Measurements from ENCODE around the gene CHST8. TPM values are rescaled to one million over a fixed set of nuclear protein-coding genes. Genes with fewer than 3 reads are reported as not detected.

CHST8 gene
- total and polyA plus RNA-seq, 2 experiments from 2014 or later, result 9.3 to 38.2 TPM

GRCh38 chr19:33673258-33673875, 51.6 kb downstream of the CHST8 start:
- no peaks in the 10 kb centered on the region for H3K36me3 Mint-ChIP-seq (ENCODE audit: low read depth)
- H3K27ac Mint-ChIP-seq, result peak overlapping the region; percentile 60; the same call in 1 of the 2 replicates
- no peak overlapping the region for H3K4me2 ChIP-seq
- no peaks in the 10 kb centered on the region; the same call in 2 of the 3 replicates for H3K9me3 Mint-ChIP-seq
- peaks cover 7% of the 10 kb centered on the region; the same call in 2 of the 3 replicates for H3K4me1 Mint-ChIP-seq
- H3K4me1 ChIP-seq (ENCODE audit: insufficient read depth), result no peaks in the 10 kb centered on the region
- H3K36me3 ChIP-seq (ENCODE audit: insufficient read depth), result no peaks in the 10 kb centered on the region
- ATAC-seq (no peak), DNase-seq (ENCODE audit: low spot score) (no peak)
- H3K27me3 Mint-ChIP-seq (ENCODE audit: insufficient read depth, low read depth, poor library complexity), result peaks cover 3% of the 10 kb centered on the region
- H3F3A ChIP-seq (replicated peaks; ENCODE audit: low read depth), result no peaks in the 10 kb centered on the region
- H3K79me2 ChIP-seq (replicated peaks; ENCODE audit: insufficient read depth), result no peaks in the 10 kb centered on the region
- H3K4me3 ChIP-seq, result no peak overlapping the region
- H3K9me2 ChIP-seq (ENCODE audit: insufficient read depth), result no peaks in the 10 kb centered on the region
- no peak overlapping the region for H3K27ac ChIP-seq (ENCODE audit: low read depth)
- TF ChIP-seq POLR2AphosphoS5 (IDR thresholded peaks at IDR 0.05; ENCODE audit: low read depth) (no peak), EZH2phosphoT487 (IDR thresholded peaks at IDR 0.05; ENCODE audit: unreplicated experiment) (no peak), EZH2 (IDR thresholded peaks at IDR 0.05; ENCODE audit: low read depth, unreplicated experiment) (no peak), JUNB (IDR thresholded peaks at IDR 0.05; ENCODE audit: unreplicated experiment) (no peak), CREB1 (CRISPR knock-in tag; IDR thresholded peaks at IDR 0.05; ENCODE audit: low read depth) (no peak), STAT1 (IDR thresholded peaks at IDR 0.05; ENCODE audit: unreplicated experiment) (no peak)
- no peak overlapping the region for H2AFZ ChIP-seq
- no peak overlapping the region for H3K4me3 Mint-ChIP-seq
- peaks cover 4% of the 10 kb centered on the region for H4K20me1 ChIP-seq (replicated peaks; ENCODE audit: insufficient read depth)
- H3K27me3 ChIP-seq (ENCODE audit: insufficient read depth), result no peaks in the 10 kb centered on the region

- Mint-ChIP-seq H3K4me1 (peaks cover 7% of the 10 kb centered on the region; the same call in 2 of the 3 replicates), H3K27ac (no peak overlapping the region), H3K9me3 (no peaks in the 10 kb centered on the region; the same call in 2 of the 3 replicates), H3K4me3 (no peak overlapping the region), H3K27me3 (ENCODE audit: insufficient read depth, low read depth, poor library complexity) (peaks cover 3% of the 10 kb centered on the region), H3K36me3 (ENCODE audit: low read depth) (no peaks in the 10 kb centered on the region)
- H3K79me2 ChIP-seq (replicated peaks; ENCODE audit: insufficient read depth), result no peaks in the 10 kb centered on the region
- ATAC-seq (no peak), DNase-seq (ENCODE audit: low spot score) (no peak)
- no peak overlapping the region for H3K27ac ChIP-seq (ENCODE audit: low read depth)
- no peaks in the 10 kb centered on the region for H3K36me3 ChIP-seq (ENCODE audit: insufficient read depth)
- H3K27me3 ChIP-seq (ENCODE audit: insufficient read depth), result no peaks in the 10 kb centered on the region
- no peaks in the 10 kb centered on the region for H3K4me1 ChIP-seq (ENCODE audit: insufficient read depth)
- TF ChIP-seq ZNF114 (CRISPR knock-in tag; IDR thresholded peaks at IDR 0.05) (no peak), REST (IDR thresholded peaks at IDR 0.05; ENCODE audit: unreplicated experiment) (no peak), EZH2 (IDR thresholded peaks at IDR 0.05; ENCODE audit: low read depth, unreplicated experiment) (no peak), ZNF331 (CRISPR knock-in tag; IDR thresholded peaks at IDR 0.05; ENCODE audit: low read depth) (no peak), EZH2phosphoT487 (IDR thresholded peaks at IDR 0.05; ENCODE audit: unreplicated experiment) (no peak)
- H3K9me2 ChIP-seq (ENCODE audit: insufficient read depth), result no peaks in the 10 kb centered on the region
- no peak overlapping the region for H3K4me3 ChIP-seq
- H3K4me2 ChIP-seq, result no peak overlapping the region
- peaks cover 5% of the 10 kb centered on the region for H4K20me1 ChIP-seq (replicated peaks; ENCODE audit: insufficient read depth)
- no peak overlapping the region for H2AFZ ChIP-seq
- H3F3A ChIP-seq (replicated peaks; ENCODE audit: low read depth), result no peaks in the 10 kb centered on the region
These were observed 52.4 kb downstream of the CHST8 start for GRCh38 chr19:33673996-33674625.

All from GM23338 (cell line).